GM18517 (cell line): ENCODE measurements around the gene FADS6.

Source experiments
- ATAC-seq: cut with Tn5 transposase; IDR thresholded peaks from one replicate; pipeline ENCODE4 v1.9.1; 2021; ENCODE audit warnings: mild to moderate bottlenecking, moderate library complexity; ENCODE audit not compliant: unreplicated experiment

The FADS6 gene

DNA sequence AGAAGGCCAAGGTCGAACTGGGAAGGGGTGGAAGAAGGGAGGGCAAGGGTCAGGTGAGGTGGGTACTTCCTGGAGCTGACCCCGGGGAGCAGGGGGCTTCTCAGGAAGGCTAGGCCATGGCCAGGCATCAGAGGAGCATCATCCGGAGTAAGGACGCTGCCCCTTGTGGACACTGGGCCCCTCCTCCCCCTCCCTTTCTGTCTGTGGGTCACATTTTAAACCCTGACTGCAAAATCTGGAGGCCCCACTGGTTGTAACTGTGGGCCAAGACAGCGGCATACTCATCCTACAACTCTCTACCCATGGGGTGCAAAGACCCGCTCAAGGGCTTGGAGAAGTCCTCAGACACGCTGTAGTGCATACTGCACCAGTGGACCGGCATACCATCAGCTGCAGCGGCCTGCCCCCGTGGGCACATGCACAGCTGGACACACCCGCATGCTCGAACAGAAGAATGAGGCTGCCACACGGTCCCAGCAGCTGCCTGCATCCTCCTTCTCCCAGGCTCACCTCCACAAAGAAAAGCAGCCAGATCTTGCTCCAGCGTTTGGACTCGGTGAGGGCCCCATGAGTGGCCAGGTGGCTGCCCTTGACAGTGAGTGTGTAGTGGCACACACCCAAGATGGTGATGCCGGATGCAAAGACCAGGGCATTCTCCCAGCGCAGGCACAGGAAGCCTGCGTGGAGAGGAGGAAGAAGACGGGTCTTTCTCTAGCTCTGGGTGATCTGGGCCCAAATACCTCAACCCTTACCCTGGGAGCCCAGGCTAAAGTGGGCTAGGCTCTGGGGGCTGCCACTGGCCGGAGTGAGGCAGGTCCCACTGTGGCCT is 1.2 kb downstream of the FADS6 start:
- ATAC-seq, result no peak

DNA sequence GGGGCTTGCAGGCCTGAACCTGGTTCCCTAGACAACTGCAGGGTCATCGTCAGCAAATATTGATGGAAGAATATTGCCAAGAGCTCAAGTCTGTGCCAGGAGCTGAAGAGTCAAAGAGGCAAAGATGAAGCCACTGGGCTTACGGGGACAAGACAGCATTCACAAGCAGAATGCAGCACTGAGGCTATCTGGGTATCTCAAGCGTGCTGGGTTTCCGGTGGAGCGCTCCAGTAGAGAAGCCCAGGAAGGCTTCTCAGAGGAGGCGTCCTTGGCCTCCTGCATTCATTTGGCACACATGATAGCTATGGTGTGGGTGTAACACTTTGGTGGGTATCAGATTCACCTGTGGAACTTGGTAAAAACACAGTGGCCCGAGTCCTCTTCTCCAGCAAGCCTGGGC is 2.9 kb downstream of the FADS6 start:
- ATAC-seq, result no peak

DNA sequence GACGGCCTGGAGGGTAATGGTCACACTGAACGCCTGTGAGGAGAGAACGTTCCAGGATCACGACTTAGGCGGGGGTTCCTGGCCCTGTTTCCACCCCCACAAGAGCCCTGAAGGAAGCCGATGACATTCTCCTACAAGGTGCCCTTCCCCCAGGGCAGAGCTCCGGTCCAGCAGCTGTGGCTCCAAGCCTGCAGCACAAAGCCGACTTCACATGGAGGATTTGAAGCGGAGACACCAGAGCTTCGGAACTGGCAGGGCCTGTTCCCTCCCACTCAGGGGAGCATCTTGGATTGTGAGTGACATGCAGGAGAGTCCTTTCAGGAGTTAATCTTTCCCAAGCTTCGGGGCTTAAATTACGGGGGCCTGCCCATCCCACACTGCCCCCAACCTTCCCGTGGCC is 5.0 kb downstream of the FADS6 start:
- no peak for ATAC-seq

DNA sequence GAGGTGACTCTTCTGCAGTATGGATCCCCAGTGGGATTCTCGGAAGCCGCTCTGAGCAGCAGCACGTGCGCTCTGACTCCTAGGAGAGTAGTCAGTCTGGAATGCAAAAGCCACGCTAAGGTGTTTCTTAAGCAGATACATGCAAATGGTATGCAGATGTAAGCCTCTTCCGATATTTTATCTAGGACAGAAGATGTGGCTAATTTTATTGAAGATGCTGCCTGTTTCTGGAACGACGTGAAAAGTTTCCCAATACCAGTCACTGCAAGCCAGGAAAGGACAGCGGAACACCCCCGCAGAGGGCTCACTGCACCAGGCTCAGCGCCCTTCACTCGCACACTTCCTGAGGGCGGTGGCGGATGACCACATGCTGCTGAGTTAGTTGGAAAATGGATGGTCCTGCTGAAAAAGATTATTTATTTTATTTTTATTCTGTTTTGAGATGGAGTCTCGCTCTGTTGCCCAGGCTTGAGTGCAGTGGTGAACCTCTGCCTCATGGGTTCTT is 10.1 kb downstream of the FADS6 start:
- no peak for ATAC-seq

DNA sequence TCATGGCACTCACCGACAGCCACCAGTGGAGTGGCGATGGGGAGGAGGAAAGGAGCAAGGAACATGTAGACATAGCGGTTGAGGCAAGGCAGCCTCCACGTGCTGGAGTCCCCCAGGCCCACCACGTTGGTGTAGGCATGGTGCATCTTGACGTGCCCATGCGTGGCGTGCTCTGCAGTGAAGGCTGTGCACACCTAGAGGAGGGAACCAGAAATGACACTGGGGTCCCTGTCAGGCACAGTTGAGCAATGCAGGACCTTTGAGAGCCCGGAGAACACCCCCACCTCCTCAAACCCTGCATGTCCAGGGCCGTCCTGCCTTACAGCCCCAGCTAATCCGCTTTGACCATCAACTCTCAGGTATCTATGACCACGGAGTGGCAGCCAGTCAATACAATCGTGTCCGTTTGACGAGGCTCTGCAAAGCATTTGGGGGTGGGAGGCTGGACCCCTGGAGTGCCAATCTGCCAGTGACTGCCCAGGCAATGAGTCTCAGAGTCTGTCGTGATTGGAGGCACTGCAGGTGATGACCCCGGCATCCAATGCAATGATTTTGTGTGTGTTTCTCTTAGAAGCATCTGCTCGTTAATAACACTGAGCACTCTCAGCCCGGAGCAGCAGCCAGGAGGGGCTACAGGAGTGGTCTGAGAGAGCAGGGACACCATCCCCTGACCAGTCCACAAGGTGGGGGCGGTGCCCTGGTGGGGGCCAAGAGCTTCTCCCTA is 10.8 kb downstream of the FADS6 start:
- no peak for ATAC-seq

DNA sequence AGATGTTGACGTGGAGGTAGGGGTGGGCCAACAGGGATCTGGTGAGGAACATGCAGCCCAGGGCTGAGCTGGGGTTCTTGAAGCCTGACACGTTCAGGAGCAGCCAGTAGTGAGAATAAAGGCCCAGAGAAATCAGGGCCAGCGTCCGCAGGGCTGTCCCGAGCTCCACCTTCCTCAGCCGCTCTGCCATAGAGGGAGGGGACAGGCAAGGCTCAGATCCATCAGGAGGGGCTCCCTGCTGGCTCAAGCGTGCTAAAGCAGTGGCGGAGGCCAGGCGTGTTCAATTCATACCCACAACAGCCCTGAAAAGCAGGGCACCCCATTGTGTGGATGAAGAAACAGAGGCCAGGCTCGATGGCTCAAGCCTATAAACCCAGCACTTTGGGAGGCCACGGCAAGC is 12.4 kb downstream of the FADS6 start:
- ATAC-seq, result no peak

DNA sequence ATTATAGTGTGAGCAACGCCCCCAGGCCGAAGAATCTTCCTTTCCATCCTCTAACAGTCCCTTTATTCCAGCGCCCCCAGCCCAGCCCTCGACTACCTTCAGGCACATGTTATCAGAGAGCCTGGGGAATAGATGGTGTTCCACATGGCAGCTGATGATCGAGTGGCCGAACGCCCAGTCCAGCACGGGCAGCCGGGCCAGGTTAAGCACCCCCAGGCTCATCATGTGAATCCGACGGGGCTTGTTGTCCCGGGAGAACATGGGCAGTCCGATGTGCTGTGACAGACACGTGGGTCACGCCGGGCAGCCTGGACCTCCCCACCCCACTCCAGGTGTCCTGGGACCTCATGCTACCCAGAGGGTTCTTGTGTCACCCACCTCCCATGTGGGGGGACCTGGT is 14.1 kb downstream of the FADS6 start:
- no peak for ATAC-seq

DNA sequence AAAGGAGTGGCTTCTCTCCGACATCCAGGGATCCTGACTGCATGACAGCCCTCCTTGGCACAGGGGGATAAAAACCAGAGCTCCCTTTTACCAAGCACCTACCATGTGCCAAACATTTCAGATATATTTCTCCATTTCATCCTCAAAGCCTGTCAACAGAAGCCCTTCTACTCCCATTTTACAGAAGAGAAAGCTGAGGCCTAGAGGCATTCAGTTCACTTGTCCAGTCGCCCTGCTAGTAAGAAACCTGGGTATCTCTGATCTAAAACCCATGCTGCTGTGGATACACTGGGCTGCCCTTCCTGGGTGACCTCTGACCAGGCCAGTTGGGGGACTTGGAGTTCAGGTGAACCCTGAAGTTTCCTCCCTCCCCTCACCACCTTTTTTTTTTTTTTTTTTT is 14.8 kb downstream of the FADS6 start:
- no peak for ATAC-seq

DNA sequence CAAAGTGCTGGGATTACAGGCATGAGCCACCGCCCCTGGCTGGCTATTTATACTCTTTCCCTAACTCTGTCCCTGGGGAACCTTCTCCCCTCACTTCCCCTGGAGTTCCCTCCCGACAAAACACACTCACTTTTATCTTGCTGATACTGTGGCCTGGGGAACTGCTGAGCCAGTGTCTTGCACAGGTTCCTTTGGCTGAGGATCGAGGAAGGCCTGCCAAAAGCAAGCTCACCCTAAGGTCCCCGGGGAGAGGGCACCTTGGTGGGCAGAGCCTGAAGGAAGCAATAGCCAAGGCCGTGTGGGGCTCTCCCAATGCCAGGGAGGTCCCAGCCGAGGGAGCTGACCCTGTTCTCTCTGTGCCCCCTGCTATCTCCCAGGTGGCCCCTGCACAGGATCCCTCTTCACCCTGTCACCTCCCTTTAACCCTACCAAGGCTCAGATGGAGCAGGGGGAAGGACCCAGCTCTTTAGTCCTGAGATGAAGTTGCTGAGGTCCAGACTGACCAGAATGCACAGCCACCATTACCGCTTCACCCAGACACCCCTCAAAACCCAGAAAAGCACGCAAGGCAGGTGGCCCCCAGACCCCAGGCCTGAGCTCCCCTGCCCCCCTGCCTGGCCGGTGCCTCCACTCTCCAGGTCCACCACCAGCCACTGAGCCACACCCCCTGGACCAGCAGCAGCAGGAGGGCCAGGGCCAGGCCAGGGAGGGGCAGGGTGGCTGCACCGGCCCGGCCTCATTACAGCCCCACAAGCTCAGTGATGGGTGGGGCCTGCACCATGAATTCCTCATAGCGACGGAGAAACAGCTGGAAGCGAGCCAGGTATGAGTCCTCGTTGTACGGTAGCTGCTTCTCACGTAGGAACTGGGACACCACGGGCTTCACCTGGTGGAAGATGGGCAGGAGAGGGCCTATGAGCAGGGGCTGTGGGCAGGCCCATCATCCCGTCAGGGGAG is 15.6 kb downstream of the FADS6 start:
- no peak for ATAC-seq

DNA sequence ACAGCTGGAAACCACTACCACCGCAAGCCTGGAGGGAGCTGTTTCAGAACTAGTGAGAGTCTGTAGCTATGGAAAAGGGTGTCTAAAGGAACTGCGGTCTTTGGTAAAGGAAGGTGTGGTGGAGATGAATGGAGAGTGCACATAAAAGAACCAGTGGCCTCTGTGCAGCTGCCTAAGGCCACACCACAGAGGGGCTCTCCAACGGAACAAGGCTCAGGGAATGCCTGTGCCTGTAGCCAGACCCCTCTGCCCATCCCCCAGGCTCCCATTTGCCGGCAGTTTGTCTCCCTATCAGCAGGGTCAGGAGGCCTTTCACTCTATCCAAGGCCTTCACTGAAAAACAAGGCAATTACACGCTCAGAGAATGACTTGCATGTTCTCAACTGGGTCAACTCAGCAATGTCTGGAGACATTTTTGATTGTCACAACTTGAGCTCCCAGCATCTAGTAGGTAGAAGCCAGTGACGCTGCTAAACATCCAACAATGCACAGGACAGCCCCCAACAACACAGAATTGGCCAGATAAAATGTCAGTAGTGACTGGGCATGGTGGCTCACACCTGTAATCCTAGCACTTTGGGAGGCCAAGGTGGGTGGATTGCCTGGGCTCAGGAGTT is 17.3 kb downstream of the FADS6 start:
- ATAC-seq, result no peak

DNA sequence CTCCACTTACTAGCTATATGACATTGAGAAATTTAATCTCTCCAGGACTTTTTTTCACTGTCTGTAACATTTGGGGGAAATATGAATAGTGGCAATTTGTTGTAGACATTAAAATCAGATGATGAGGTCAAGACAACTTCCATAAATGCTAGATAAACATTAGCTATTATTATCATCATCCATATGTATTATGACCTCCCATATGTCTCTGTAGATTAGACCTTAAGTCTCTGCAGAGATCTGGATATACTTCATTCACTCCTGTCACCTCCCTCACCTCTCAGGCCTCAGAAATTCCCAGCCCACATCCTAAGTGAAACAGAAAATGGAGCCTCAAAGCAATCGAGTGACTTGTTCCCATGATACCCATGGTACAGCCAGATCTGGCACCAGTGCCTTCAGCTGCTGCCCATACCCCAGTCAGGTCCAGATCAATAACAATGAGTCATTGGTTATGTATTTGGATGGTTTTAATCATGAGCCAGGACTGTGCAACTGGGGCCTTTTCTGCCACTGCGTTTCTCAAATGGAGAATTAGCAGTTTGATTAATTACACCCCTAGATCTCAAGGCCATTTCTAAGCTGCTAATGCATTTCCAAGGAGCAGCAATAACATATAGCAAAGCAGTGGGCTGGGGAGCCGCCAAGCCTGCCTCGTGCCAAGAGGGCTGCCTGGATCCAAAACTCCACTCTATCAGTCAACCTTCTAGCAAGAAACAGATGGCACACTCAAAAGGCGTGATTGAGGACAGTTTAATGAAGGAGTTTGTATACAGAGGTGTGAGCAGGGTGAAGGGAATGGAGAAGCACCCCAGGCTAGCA is 18.1 kb downstream of the FADS6 start:
- ATAC-seq, result no peak

DNA sequence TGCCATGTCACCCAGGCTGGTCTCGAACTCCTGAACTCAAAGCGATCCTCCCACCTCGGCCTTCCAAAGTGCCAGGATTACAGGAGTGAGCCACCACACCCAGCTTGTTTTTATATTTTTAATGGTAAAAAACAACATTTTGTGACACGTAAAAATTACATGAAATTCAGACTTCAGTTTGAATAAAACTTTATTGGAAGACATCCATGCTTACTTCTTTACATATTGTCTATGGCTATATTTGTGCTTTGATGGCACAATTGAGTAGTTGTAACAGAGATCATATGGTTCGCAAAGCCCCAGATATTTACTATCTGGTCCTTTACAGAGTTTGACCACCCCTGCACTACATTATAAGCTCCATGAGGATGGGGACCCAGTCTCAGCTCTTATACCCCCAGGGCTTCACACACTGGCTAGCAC is 18.8 kb downstream of the FADS6 start:
- no peak for ATAC-seq

DNA sequence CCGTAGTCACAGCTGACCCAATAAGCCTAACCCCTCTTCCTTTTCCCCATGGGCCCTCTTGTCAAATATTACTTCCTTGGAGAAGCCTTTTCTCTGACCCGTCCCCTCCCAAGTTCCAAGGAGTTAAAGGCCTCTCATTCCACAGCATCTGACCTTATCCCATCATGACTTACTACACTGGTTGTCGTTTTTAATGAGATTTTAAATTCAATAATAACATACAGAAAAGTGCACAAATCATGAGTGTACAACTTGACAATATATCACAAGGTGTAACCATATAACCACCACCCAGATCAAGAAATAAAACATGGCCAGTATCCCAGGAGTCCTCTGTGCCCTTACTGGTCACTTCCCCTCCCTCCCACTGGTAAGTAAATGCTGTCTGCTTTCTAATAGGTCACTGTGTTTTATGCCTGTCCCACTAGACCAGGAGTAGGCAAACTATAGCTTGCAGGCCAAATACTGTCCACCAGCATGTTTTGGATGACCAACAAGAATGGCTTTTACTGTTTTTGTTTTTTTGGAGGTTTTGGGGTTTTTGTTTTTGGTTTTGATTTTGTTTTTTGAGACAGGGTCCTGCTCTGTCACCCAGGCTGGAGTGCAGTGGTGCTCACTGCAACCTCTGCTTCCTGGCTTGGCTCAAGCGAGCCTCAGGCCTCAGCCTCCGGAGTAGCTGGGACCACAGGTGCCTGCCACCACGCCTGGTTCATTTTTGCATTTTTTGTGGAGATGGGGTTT is 19.4 kb downstream of the FADS6 start:
- no peak for ATAC-seq

DNA sequence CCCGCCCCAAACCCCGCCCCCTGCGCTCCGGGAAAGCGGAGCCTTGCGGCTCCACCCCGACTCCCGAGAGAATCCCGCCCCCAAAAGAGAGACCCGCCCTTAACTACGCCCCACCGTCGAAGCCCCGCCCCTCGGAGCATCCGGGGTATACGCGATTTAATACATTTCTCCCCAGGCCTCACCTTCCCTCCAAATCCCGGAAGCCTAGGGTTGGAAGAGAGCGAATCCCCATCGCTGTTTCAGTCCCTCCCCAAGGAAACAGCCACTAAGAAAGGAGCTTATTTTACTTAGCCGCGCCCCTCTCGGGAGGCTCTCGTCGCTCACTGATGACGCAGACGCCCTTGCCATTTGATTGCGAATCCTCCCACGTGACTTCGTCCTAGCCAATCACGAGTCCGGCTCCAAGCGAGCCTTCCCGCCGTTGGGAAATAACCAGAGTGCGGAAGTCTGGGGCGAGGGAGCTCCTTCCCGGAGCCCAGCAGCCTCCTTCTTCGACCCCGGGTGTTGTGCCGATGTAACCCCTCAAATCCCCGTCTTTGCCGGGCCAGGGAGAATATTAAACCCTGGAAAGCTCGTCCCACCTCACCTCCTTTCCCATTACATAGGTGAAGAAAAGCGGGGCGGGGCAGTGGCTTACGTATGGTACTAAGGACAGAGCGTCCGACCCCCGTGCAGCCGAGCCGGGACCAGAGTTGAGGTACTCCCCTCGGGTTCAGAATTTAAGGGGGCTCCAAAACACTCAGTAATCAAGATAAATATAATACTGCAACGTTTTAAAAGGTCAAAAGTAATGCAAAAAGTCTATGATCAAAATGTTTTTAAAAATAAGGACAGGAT is 20.2 kb downstream of the FADS6 start:
- peak; percentile 91 for ATAC-seq

DNA sequence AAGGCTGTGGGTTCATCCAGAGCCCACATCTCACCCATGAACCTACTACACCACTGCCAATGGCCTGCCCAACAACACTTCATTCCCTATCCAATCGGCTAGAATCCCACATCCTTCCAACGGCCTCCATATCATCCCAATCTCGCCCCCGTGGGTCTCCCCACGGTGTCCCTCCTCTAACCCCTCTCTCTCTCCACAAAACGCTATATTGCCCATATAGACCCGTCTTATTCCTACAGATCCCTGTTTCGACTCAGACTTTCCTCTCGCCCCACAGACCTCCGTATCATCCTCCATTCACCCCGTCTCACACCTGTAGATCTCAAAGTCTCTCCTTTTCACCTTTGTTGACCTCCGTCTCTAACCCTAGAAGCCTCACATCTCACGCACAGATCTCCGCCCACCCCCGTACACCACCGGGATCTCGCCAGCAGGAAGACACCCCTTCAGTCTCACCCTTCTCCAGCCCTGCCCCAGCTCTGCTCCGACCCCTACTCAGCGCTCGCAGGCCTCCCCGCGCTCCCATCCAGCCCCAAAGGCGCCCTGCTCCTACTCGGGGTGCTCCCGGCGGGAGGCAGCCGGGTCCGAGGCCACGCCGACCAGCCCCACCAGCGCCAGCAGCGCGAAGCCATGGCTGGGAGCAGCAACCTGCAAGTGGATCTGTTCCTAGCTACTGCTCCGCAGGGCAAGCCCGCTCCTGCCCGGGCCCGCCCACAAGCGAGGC is 21.0 kb downstream of the FADS6 start, which contains the start of gene FDXR:
FDXR (minus strand) TSS at position 682 of the 724 bp plus-strand sequence; CDS start at position 632, 50 bp downstream.
- ATAC-seq, result peak; percentile 50

DNA sequence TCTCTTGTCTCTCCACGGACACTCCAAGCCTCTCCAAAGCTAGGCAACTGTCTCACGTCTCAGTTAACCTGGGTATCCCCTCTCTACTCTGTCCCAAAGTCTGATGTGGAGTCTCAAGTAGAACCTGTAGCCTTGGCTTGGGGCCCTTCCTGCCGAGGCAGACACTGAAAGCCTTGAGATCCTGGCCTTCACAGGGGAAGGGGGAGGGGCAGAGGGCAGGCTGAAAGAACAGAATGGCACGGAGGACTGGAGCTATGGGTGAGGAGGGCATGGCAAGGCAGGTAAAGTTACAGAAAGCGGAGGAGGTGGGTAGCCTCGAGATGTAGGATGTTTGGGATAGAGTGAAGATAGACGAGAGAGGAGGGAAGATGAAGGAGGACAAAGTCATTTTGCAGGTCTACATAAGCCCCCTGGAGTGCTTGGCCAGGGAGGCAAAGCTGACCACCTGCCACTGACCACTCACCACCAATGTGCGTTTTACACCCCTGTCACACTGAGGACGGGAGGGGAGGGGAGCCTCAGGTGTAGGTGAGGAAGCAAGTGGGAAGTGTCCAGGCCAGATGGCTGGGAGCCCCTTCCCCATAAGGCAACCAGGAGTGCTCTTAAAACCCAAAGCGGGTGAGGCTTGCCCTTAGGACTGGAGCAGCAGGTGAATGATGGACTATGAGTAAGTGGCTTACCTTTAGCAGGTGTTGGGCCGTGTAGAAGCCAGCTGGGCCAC is 21.9 kb downstream of the FADS6 start:
- ATAC-seq, result no peak

DNA sequence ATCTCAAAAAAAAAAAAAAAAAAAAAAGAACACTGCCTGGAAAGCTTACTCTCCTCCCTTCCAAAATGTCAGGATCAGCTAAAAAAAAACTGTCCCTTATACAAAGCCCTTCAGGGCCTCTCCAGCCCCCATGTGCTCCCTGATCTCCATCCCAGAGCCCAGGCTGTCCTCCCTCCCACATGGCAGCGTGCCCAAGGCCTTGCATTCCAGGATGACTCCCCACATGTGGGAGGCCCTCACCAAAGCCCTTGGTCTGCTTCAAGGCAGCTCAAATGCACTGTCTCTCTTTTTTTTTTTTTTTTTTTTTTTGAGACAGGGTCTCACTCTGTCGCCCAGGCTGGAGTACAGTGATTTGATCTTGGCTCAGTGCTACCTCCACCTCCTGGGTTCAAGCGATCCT is 22.9 kb downstream of the FADS6 start:
- ATAC-seq, result no peak
